GM12878 (cell line): ENCODE measurements around the gene ABHD12B. TPM values are rescaled to one million over a fixed set of nuclear protein-coding genes. Genes with fewer than 3 reads are reported as not detected.

Experiments
- ATAC-seq: fragments of 200-7000 bp; cut with Tn5 transposase; 3 replicates; pipeline ENCODE4 v1.9.1; 2020; ENCODE audit warnings: mild to moderate bottlenecking, moderate library complexity
- BruUV-seq: library from RNA; stranded (reverse); fragments of 400-500 nt; replicated peaks from 2 replicates; lab custom pipeline; 2021; lab: Mats Ljungman, UMichigan
- CTCF ChIA-PET: fragments of 300-600 bp; sonication (Branson Sonifier 250); formaldehyde crosslinking; extraction: SDS; loops from one replicate; lab custom pipeline; 2021; ENCODE audit warnings: inconsistent platforms; lab: Yijun Ruan, JAX
- POLR2A ChIA-PET: fragments of 350-600 bp; formaldehyde crosslinking; extraction: SDS; loops from one replicate; lab custom pipeline; 2021; ENCODE audit warnings: inconsistent platforms; lab: Charles Lee
- RAD21 ChIA-PET: fragments of 300-600 bp; sonication (Branson Sonifier 250); formaldehyde crosslinking; loops from one replicate; lab custom pipeline; 2023; ENCODE audit warnings: antibody characterized with exemption; ENCODE audit not compliant: unreplicated experiment; lab: Charles Lee
- SMC1A ChIA-PET: fragments of 300-600 bp; sonication (Branson Sonifier 250); formaldehyde crosslinking; loops from one replicate; lab custom pipeline; 2023; ENCODE audit not compliant: unreplicated experiment, uncharacterized antibody; lab: Charles Lee
- DNase-seq: peaks from one replicate; pipeline ENCODE4 v3.0.0-alpha.2; 2011; ENCODE audit warnings: low read depth, low spot score
- FAIRE-seq: peaks from 3 replicates; lab custom pipeline; 2011; peaks lifted over from hg19 to GRCh38; lab: Jason Lieb, UNC
- H2AFZ ChIP-seq: 2 replicates; pipeline ENCODE4 v1.6.0; 2011; ENCODE audit warnings: low read depth, low read length, control low read depth; ENCODE audit not compliant: control insufficient read depth
- H3K27ac ChIP-seq: 2 replicates; pipeline ENCODE4 v1.5.1; 2011; ENCODE audit warnings: control low read depth; ENCODE audit not compliant: control insufficient read depth, insufficient read depth
- H3K27me3 ChIP-seq, 2 experiments: replicated peaks in 1 of 2; 2 replicates each; pipeline versions ENCODE4 v1.6.0 to v1.6.1; 2011; ENCODE audit warnings: low read length in 1 of 2; ENCODE audit not compliant: control insufficient read depth in 2 of 2, insufficient read depth in 2 of 2
- H3K36me3 ChIP-seq, 2 experiments: 2 replicates each; pipeline ENCODE4 v1.5.1; 2011; ENCODE audit warnings: low read length in 1 of 2; ENCODE audit not compliant: control insufficient read depth in 2 of 2, insufficient read depth in 2 of 2
- H3K4me1 ChIP-seq: 2 replicates; pipeline ENCODE4 v1.6.1; 2011; ENCODE audit warnings: mild to moderate bottlenecking, low read length, moderate library complexity, mixed read lengths; ENCODE audit not compliant: control insufficient read depth, insufficient read depth
- H3K4me2 ChIP-seq: 2 replicates; pipeline ENCODE4 v1.6.0; 2011; ENCODE audit warnings: control low read depth; ENCODE audit not compliant: control insufficient read depth, insufficient read depth
- H3K4me3 ChIP-seq: fragments of 200-600 bp; sonication (generic); 2 replicates; pipeline ENCODE4 v1.5.1; 2016
- H3K79me2 ChIP-seq: 2 replicates; pipeline ENCODE4 v1.6.0; 2011; ENCODE audit warnings: low read length; ENCODE audit not compliant: control insufficient read depth, insufficient read depth
- H3K9ac ChIP-seq: 2 replicates; pipeline ENCODE4 v1.8.0; 2011; ENCODE audit warnings: low read length, control low read depth, mixed read lengths; ENCODE audit not compliant: control insufficient read depth, insufficient read depth
- H3K9me3 ChIP-seq: replicated peaks from 3 replicates; pipeline ENCODE4 v1.5.1; 2011; ENCODE audit warnings: mild to moderate bottlenecking, low read length; ENCODE audit not compliant: control insufficient read depth, insufficient read depth
- H4K20me1 ChIP-seq: 2 replicates; pipeline ENCODE4 v1.6.0; 2011; ENCODE audit not compliant: control insufficient read depth, insufficient read depth
- ETV6 ChIP-seq, 2 experiments: fragments of 450-650 bp in 1 of 2; IDR thresholded peaks in 1 of 2; conservative IDR thresholded peaks in 1 of 2; 2 replicates each; pipeline ENCODE4 v1.6.1; 2014; ENCODE audit warnings: antibody characterized with exemption in 1 of 2, borderline replicate concordance in 1 of 2, low read depth in 1 of 2, mild to moderate bottlenecking in 1 of 2, moderate library complexity in 1 of 2
- IKZF2 ChIP-seq, 2 experiments: fragments of 450-650 bp; IDR thresholded peaks; 2 replicates each; pipeline ENCODE4 v1.6.1; 2017; ENCODE audit warnings: mild to moderate bottlenecking in 2 of 2, moderate library complexity in 2 of 2
- MXI1 ChIP-seq: fragments of 150-350 bp; IDR thresholded peaks from 2 replicates; pipeline ENCODE4 v1.6.1; 2011; ENCODE audit warnings: low read depth, mild to moderate bottlenecking, inconsistent platforms, low read length, improper control_type of control experiment
- PAX5 ChIP-seq: IDR thresholded peaks from 2 replicates; pipeline ENCODE4 v1.6.1; 2011; ENCODE audit warnings: low read depth, low read length, borderline replicate concordance
- RB1 ChIP-seq: fragments of 450-650 bp; formaldehyde crosslinking; IDR thresholded peaks from 2 replicates; pipeline ENCODE4 v1.6.1; 2017; ENCODE audit warnings: mild to moderate bottlenecking, borderline replicate concordance
- STAT1 ChIP-seq: fragments of 450-650 bp; conservative IDR thresholded peaks from 2 replicates; pipeline ENCODE4 v1.6.1; 2014; ENCODE audit warnings: antibody characterized with exemption, mild to moderate bottlenecking
- TBL1XR1 ChIP-seq: IDR thresholded peaks from 2 replicates; pipeline ENCODE4 v1.6.1; 2012; ENCODE audit warnings: low read depth, low read length, improper control_type of control experiment
- WGBS: methylation state at CpG from one replicate; pipeline ENCODE4 v1.1.6; 2016; ENCODE audit warnings: low lambda C conversion rate; ENCODE audit not compliant: insufficient replicate concordance, insufficient coverage; ENCODE audit errors: missing lambda C conversion rate; 5-methylcytosine and 5-hydroxymethylcytosine counted together
- in situ Hi-C: fragments of 300-500 bp; cut with MboI; formaldehyde crosslinking; loops from 9 replicates; pipeline ENCODE4 v1.14.3; 2018; ENCODE audit warnings: mixed read lengths
- intact Hi-C: fragments of 100-400 bp; cut with micrococcal nuclease; formaldehyde crosslinking; loops from one replicate; pipeline ENCODE4 v1.14.2; 2022; ENCODE audit not compliant: unreplicated experiment
- polyA plus RNA-seq, 11 experiments: library from polyadenylated mRNA; depleted of rRNA in 4 of 11; unstranded in 6 of 11; stranded (reverse) in 5 of 11; fragments of >200 nt; fragmentation: Nextera tagmentation in 4 of 11; fragmentation: Illumina TruSeq in 1 of 11; extraction: Ambion mirVana in 4 of 11; extraction: Trizol in 1 of 11; gene quantifications; 1 replicate in 1 of 11; 2 replicates in 10 of 11; pipeline versions ENCODE4 v1.2.1 to v1.2.3, GENCODE V29; 2011 to 2016; ENCODE audit warnings: inconsistent platforms in 2 of 11, missing spikeins in 2 of 11, low read depth in 1 of 11
- total RNA-seq, 4 experiments: library from RNA; depleted of rRNA in 3 of 4; stranded (reverse); fragments of >200 nt in 3 of 4; fragmentation: Illumina TruSeq in 1 of 4; extraction: Trizol in 1 of 4; gene quantifications; 2 replicates each; pipeline versions ENCODE4 v1.2.1 to v1.2.3, GENCODE V29; 2013 to 2021
- TF ChIP-seq, protein P1 (sequence below): IDR thresholded peaks from 2 replicates; pipeline ENCODE4 v1.6.1; 2011; ENCODE audit warnings: low read depth, low read length, improper control_type of control experiment, borderline replicate concordance
- TF ChIP-seq, protein P2 (sequence below), 3 experiments: IDR thresholded peaks in 2 of 3; conservative IDR thresholded peaks in 1 of 3; 2 replicates each; pipeline ENCODE4 v1.5.1; 2011; ENCODE audit warnings: low read depth in 3 of 3, low read length in 3 of 3, mild to moderate bottlenecking in 3 of 3, control low read depth in 2 of 3, moderate library complexity in 2 of 3, inconsistent platforms in 1 of 3, mixed read lengths in 1 of 3; ENCODE audit not compliant: control insufficient read depth in 2 of 3, insufficient read depth in 1 of 3; ENCODE audit errors: extremely low read depth in 1 of 3
- TF ChIP-seq, protein P3 (sequence below): fragments of 450-650 bp; conservative IDR thresholded peaks from 2 replicates; pipeline ENCODE4 v1.6.1; 2017; ENCODE audit warnings: mild to moderate bottlenecking, moderate library complexity

Gene ABHD12B
- total and polyA plus RNA-seq, 10 of the 15 experiments (the other 5 are each of a cell fraction or from before 2014, with no cell fraction given): not detected

DNA sequence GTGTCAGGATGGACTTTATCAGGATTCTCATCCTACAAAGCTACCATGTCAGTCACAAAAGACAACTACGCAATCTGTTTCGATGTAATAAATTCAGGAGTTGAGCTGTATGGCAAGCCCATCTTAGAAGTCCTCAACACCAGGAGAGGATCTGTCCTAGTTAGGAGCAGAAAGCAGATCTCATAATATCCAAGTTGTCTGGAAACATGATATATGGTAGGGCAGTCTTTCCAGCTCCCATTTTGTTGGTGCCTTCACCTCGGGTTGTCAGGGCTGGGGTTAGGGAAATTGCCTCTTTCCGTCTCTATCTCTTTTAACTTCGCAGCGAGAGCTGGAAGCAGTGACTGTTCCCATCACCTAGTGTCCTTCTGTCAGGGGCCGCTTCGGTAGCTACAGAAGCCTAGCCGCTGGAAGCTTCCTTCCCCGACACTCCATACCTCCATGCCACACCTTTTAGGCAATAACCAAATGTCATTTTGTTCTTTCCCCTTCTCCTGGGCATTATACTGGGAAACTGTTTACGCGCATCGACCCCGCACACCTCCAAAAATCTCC lies 42.3 kb upstream of the ABHD12B start:
- ChIA-PET CTCF (interaction anchor here (0.6 to 9.2 kb wide), 13 partner anchors 9 to 567 kb away, joined by 3 to 98 read pairs (median 5); no protein-coding TSS in a partner anchor), RAD21 (interaction anchor here (0.6 to 6.8 kb wide), 15 partner anchors 8 to 257 kb away, joined by 3 to 106 read pairs (median 6); no protein-coding TSS in a partner anchor)
- H3K79me2 ChIP-seq: peaks cover 79% of the 10 kb centered on the region
- H3K4me1 ChIP-seq: peaks cover 18% of the 10 kb centered on the region
- BruUV-seq: no TSS peak
- H3K9ac ChIP-seq: peak overlapping the region; percentile 83
- FAIRE-seq (peak; percentile 44), DNase-seq (no peak)
- TF ChIP-seq IKZF2 (IDR thresholded peaks at IDR 0.05) (peak; percentile 33 to 44; a peak in 1 of 4 replicates), PAX5 (0 out of 2 replicates have a peak, but pooled peaks have one; percentile 7), RB1 (0 out of 2 replicates have a peak, but pooled peaks have one; percentile 9), ETV6 (conservative IDR thresholded peaks at IDR 0.05 in 1 of 2, IDR thresholded peaks at IDR 0.05 in 1 of 2; ENCODE audit: borderline replicate concordance in 1 of 2, low read depth in 1 of 2) (peak in 1 of 2 experiments; percentile 3; a peak in 1 of 4 replicates), MXI1 (no peak), TBL1XR1 (0 out of 2 replicates have a peak, but pooled peaks have one; percentile 8), STAT1 (no peak)
- TF ChIP-seq, protein P1, sequence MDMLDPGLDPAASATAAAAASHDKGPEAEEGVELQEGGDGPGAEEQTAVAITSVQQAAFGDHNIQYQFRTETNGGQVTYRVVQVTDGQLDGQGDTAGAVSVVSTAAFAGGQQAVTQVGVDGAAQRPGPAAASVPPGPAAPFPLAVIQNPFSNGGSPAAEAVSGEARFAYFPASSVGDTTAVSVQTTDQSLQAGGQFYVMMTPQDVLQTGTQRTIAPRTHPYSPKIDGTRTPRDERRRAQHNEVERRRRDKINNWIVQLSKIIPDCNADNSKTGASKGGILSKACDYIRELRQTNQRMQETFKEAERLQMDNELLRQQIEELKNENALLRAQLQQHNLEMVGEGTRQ: no peak
- TF ChIP-seq, protein P2, sequence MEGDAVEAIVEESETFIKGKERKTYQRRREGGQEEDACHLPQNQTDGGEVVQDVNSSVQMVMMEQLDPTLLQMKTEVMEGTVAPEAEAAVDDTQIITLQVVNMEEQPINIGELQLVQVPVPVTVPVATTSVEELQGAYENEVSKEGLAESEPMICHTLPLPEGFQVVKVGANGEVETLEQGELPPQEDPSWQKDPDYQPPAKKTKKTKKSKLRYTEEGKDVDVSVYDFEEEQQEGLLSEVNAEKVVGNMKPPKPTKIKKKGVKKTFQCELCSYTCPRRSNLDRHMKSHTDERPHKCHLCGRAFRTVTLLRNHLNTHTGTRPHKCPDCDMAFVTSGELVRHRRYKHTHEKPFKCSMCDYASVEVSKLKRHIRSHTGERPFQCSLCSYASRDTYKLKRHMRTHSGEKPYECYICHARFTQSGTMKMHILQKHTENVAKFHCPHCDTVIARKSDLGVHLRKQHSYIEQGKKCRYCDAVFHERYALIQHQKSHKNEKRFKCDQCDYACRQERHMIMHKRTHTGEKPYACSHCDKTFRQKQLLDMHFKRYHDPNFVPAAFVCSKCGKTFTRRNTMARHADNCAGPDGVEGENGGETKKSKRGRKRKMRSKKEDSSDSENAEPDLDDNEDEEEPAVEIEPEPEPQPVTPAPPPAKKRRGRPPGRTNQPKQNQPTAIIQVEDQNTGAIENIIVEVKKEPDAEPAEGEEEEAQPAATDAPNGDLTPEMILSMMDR (IDR thresholded peaks at IDR 0.05 in 2 of 3, conservative IDR thresholded peaks at IDR 0.05 in 1 of 3; ENCODE audit: control insufficient read depth in 2 of 3, extremely low read depth in 1 of 3, insufficient read depth in 1 of 3, low read depth in 3 of 3, low read length in 3 of 3): no peak
- TF ChIP-seq, protein P3, sequence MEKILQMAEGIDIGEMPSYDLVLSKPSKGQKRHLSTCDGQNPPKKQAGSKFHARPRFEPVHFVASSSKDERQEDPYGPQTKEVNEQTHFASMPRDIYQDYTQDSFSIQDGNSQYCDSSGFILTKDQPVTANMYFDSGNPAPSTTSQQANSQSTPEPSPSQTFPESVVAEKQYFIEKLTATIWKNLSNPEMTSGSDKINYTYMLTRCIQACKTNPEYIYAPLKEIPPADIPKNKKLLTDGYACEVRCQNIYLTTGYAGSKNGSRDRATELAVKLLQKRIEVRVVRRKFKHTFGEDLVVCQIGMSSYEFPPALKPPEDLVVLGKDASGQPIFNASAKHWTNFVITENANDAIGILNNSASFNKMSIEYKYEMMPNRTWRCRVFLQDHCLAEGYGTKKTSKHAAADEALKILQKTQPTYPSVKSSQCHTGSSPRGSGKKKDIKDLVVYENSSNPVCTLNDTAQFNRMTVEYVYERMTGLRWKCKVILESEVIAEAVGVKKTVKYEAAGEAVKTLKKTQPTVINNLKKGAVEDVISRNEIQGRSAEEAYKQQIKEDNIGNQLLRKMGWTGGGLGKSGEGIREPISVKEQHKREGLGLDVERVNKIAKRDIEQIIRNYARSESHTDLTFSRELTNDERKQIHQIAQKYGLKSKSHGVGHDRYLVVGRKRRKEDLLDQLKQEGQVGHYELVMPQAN: 0 out of 2 replicates have a peak, but pooled peaks have one; percentile 3
- TF ChIP-seq, all 136 proteins: peak for 6
- ATAC-seq: peak; percentile 4
- H4K20me1 ChIP-seq: 0 out of 2 replicates have a peak, but pooled peaks cover 4% of the 10 kb centered on the region
- ChIA-PET SMC1A (interaction anchor here (0.7 to 16.9 kb wide), 15 partner anchors 10 to 201 kb away, joined by 3 to 360 read pairs (median 4); no protein-coding TSS in a partner anchor), POLR2A (interaction anchor here (0.5 to 6.0 kb wide), 13 partner anchors 8 to 411 kb away, joined by 3 to 36 read pairs (median 5); partner anchors contain the start of gene TMX1)
- H3K4me2 ChIP-seq: peak overlapping the region; percentile 80
- no peaks in the 10 kb centered on the region for H3K27me3 ChIP-seq
- intact Hi-C loops: loop anchor here (2.0 to 10.0 kb wide), 3 partner anchors 31 to 515 kb away; partner anchors contain the start of genes DMAC2L and L2HGDH
- in situ Hi-C loops: loop anchor here (10.0 kb wide), 1 partner anchor 1205 kb away; the partner anchor contains the start of genes MGAT2 and RPL36AL
- H2AFZ ChIP-seq: no peak overlapping the region
- no peaks in the 10 kb centered on the region for H3K9me3 ChIP-seq
- H3K36me3 ChIP-seq: peaks cover 0 to 2% of the 10 kb centered on the region in 2 experiments; a peak in 1 of 4 replicates
- WGBS: under 1% methylated on average over 14 of the region's 14 CpGs
- peak overlapping the region; percentile 96 for H3K4me3 ChIP-seq
- H3K27ac ChIP-seq: peak overlapping the region; percentile 78
